ENCODE measurements around the gene S100A10.

DNA sequence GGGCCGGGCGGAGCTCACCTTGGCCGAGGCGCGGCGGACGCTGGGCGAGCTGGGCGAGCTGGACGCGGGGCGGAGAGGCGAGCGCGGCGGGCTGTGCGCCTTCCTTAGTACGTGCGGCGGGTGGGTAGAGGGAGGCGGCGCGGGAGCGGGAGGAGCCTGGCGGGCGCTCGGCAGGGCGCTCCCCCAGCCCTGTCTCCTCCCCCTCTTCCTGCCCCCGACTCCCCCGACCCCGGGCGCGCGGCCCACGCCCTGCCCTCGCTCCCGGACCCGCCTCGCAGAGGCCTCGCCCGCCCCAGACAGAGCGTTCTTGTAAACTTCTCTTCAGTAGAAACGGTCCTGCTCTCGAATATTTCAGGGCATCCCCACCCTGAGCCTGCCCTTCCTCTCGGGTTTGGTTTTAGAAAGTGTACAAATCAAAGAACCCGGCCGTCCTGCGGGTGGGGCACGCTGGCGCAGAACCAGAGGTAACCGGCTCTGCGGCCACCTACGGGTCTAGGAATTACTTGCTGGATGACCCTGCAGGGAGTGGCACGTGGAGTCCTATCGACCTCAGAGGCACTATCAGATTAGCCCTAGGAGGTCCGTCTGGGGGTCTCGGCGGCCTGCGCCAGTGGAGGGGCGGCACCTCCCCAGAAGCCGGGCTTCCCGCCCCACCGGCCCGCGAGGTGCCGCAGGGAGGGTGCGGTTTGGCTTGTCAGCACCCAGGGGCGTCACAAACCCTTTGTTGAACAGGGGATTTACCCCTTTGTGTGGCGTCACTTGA is at the start of gene S100A10:
- no peak for TF ChIP-seq SP1 (IDR thresholded peaks at IDR 0.05)
- no peak for TF ChIP-seq HDGF (IDR thresholded peaks at IDR 0.05; ENCODE audit: borderline replicate concordance)
- TF ChIP-seq BHLHE40 (IDR thresholded peaks at IDR 0.05; ENCODE audit: borderline replicate concordance) = no peak
- TF ChIP-seq LEF1 (IDR thresholded peaks at IDR 0.05; ENCODE audit: borderline replicate concordance) = no peak
- no peak for TF ChIP-seq SUZ12 (IDR thresholded peaks at IDR 0.05)
- no peak for TF ChIP-seq ARNT (IDR thresholded peaks at IDR 0.05)
- no peak for TF ChIP-seq FOXM1 (IDR thresholded peaks at IDR 0.05; ENCODE audit: borderline replicate concordance)
- no peak for TF ChIP-seq ELF4 (IDR thresholded peaks at IDR 0.05)
- no peak for TF ChIP-seq FOXK2 (IDR thresholded peaks at IDR 0.05)
- TF ChIP-seq CTBP1 (IDR thresholded peaks at IDR 0.05; ENCODE audit: borderline replicate concordance) = no peak
